Stimulated activated naive B cell treated with anti-CD40 and anti-IgM and Interleukin-4, amounts not matched to agents 10 μg/mL and 1 μg/mL and 100 μg/mL, for 72 hours (primary cell): Measurements from ENCODE around the gene DAPK2.
A peak's percentile ranks its signal among the peaks of the same experiment; 100 is the strongest.

Source experiments
- ATAC-seq, 2 donors: fragments of 150-1000 bp; cut with Tn5 transposase; replicated peaks; 2 replicates each; pipeline ENCODE4 v1.10.0; 2021; ENCODE audit warnings: moderate library complexity in 1 of 2
- DNase-seq: peaks from one replicate; pipeline ENCODE4 v3.0.0; 2021
- H3K27ac Mint-ChIP-seq: one replicate; pipeline ENCODE4 v1.8.0; 2022; ENCODE audit warnings: mild to moderate bottlenecking, mixed read lengths
- H3K27me3 Mint-ChIP-seq, 2 donors: one replicate each; pipeline ENCODE4 v1.8.0; 2022; ENCODE audit warnings: mixed read lengths in 2 of 2
- H3K36me3 Mint-ChIP-seq, 2 donors: one replicate each; pipeline ENCODE4 v1.8.0; 2022; ENCODE audit warnings: mixed read lengths in 2 of 2, mild to moderate bottlenecking in 1 of 2
- H3K4me1 Mint-ChIP-seq, 2 donors: one replicate each; pipeline ENCODE4 v1.8.0; 2022; ENCODE audit warnings: mixed read lengths in 2 of 2, mild to moderate bottlenecking in 1 of 2
- H3K4me3 Mint-ChIP-seq, 2 donors: one replicate each; pipeline ENCODE4 v1.8.0; 2022; ENCODE audit warnings: mild to moderate bottlenecking in 2 of 2, mixed read lengths in 2 of 2, moderate library complexity in 1 of 2
- H3K9me3 Mint-ChIP-seq, 2 donors: one replicate each; pipeline ENCODE4 v1.8.0; 2022; ENCODE audit warnings: mixed read lengths in 2 of 2, mild to moderate bottlenecking in 1 of 2

DAPK2 gene

GRCh38 chr15:64024172-64025050 lies 21.9 kb downstream of the DAPK2 start:
- DNase-seq (no peak), ATAC-seq (no peak)
- no peak overlapping the region for H3K4me3 Mint-ChIP-seq
- no peaks in the 10 kb centered on the region for H3K27me3 Mint-ChIP-seq
- peaks cover 10 to 31% of the 10 kb centered on the region in 2 donors for H3K4me1 Mint-ChIP-seq
- H3K27ac Mint-ChIP-seq: peak overlapping the region; percentile 28
- peaks cover 3 to 8% of the 10 kb centered on the region in 2 donors for H3K9me3 Mint-ChIP-seq
- H3K36me3 Mint-ChIP-seq: peaks cover 0 to 2% of the 10 kb centered on the region in 2 donors

DNA sequence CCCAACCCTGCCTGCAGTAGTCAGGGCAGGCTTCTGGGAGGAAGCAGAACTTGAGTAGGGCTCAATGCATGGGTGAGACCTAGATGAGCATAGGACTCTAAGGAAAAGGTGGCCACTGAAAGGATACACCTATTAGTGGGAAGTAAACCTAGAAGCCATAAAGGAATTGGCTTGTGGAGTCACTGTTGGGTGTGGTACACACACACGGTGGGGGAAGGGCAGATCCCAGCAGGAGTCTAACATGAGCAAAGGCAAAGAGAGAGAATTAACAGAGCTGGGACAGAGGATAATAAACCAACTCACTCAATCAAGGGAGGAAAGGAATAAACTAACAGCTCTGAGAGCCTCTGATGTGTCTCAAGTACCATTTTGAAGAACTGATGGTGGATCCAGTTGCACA lies 23.1 kb downstream of the DAPK2 start:
- no peak overlapping the region for H3K27ac Mint-ChIP-seq

GRCh38 chr15:64022571-64022970 lies 23.7 kb downstream of the DAPK2 start:
- DNase-seq: no peak
- no peaks in the 10 kb centered on the region for H3K27me3 Mint-ChIP-seq
- no peak for ATAC-seq
- H3K4me1 Mint-ChIP-seq: peaks cover 5 to 19% of the 10 kb centered on the region in 2 donors
- H3K4me3 Mint-ChIP-seq: no peak overlapping the region
- H3K27ac Mint-ChIP-seq: no peak overlapping the region
- H3K36me3 Mint-ChIP-seq: peaks cover 0 to 2% of the 10 kb centered on the region in 2 donors
- H3K9me3 Mint-ChIP-seq: peaks cover 3 to 8% of the 10 kb centered on the region in 2 donors

More for the DNA sequence above, 23.1 kb downstream of the DAPK2 start:
- Mint-ChIP-seq H3K4me3 (no peak overlapping the region), H3K27me3 (no peaks in the 10 kb centered on the region), H3K4me1 (peaks cover 7 to 25% of the 10 kb centered on the region in 2 donors), H3K36me3 (peaks cover 0 to 2% of the 10 kb centered on the region in 2 donors), H3K9me3 (peaks cover 3 to 8% of the 10 kb centered on the region in 2 donors)
- DNase-seq: no peak
- no peak for ATAC-seq

- Mint-ChIP-seq H3K27me3 (no peaks in the 10 kb centered on the region), H3K9me3 (peaks cover 3 to 8% of the 10 kb centered on the region in 2 donors), H3K36me3 (peaks cover 0 to 2% of the 10 kb centered on the region in 2 donors), H3K27ac (peak overlapping the region; percentile 26), H3K4me1 (peaks cover 5 to 11% of the 10 kb centered on the region in 2 donors), H3K4me3 (no peak overlapping the region)
- ATAC-seq: peak in 1 of 2 donors; percentile 27
- no peak for DNase-seq
Observed at GRCh38 chr15:64019764-64020163, 26.5 kb downstream of the DAPK2 start.

GRCh38 chr15:64017591-64018163 lies 28.6 kb downstream of the DAPK2 start:
- Mint-ChIP-seq H3K4me1 (peaks cover 4 to 6% of the 10 kb centered on the region in 2 donors), H3K9me3 (peaks cover 3 to 8% of the 10 kb centered on the region in 2 donors), H3K27me3 (no peaks in the 10 kb centered on the region), H3K36me3 (peaks cover 0 to 2% of the 10 kb centered on the region in 2 donors), H3K4me3 (no peak overlapping the region), H3K27ac (no peak overlapping the region)
- DNase-seq (no peak), ATAC-seq (no peak)

DNA sequence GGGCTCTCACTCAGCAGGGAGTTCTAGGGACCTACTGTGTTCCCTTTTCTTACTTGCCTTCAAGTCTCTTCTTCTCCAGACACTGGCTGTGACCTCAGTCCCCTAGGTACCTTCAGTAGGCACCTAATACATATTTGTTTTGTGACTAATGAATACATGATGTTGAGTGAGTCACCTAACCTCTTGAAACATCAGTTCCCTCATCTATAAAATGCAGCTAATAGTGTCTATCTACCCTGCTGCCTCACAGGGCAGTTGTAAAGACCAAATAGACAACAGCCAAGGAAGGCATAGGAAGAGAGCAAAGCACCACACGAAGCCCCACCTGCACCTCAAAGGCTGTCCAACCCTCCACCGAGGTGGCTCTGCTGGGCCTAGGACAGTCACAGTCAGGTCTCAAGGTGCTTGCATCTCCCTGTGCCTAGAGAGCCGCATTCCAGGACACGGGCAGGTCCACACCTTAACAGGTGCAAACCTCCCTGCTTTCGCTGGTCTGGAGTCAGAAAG lies 29.1 kb downstream of the DAPK2 start:
- peaks cover 4 to 6% of the 10 kb centered on the region in 2 donors for H3K4me1 Mint-ChIP-seq
- H3K27ac Mint-ChIP-seq: no peak overlapping the region
- ATAC-seq (no peak), DNase-seq (no peak)
- peaks cover 0 to 2% of the 10 kb centered on the region in 2 donors for H3K36me3 Mint-ChIP-seq
- no peak overlapping the region for H3K4me3 Mint-ChIP-seq
- H3K9me3 Mint-ChIP-seq: peaks cover 3 to 8% of the 10 kb centered on the region in 2 donors
- no peaks in the 10 kb centered on the region for H3K27me3 Mint-ChIP-seq

GRCh38 chr15:64016257-64016656 lies 30.0 kb downstream of the DAPK2 start:
- Mint-ChIP-seq H3K27me3 (no peaks in the 10 kb centered on the region), H3K36me3 (peaks cover 0 to 2% of the 10 kb centered on the region in 2 donors), H3K4me3 (no peak overlapping the region), H3K9me3 (peaks cover 3 to 8% of the 10 kb centered on the region in 2 donors), H3K4me1 (peaks cover 4 to 7% of the 10 kb centered on the region in 2 donors), H3K27ac (no peak overlapping the region)
- ATAC-seq (no peak), DNase-seq (no peak)

DNA sequence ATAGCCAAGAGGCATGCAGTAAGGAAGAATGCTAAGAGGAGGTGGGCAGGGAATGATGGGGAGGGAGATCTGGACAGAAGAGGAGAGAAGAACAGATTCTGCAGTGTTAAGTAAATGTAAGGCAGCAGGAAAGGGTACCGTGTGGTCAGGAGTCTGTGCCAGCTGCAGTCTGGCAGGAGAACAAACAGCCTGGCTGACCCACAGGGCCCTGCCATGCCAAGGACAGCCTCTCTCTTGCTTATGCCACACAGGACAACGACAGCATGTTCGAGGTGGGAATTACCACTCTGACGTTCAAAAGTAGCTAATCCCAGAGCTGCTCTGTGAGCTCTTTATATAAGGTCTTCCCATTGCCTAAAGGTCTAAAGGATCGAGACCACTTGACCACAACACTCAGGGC lies 31.3 kb downstream of the DAPK2 start:
- no peak for ATAC-seq
- Mint-ChIP-seq H3K27ac (no peak overlapping the region), H3K4me1 (peaks cover 14 to 16% of the 10 kb centered on the region in 2 donors), H3K9me3 (no peaks in the 10 kb centered on the region), H3K4me3 (no peak overlapping the region), H3K27me3 (no peaks in the 10 kb centered on the region), H3K36me3 (no peaks in the 10 kb centered on the region)
- no peak for DNase-seq

GRCh38 chr15:64013179-64014062 lies 32.9 kb downstream of the DAPK2 start:
- no peak for DNase-seq
- no peaks in the 10 kb centered on the region for H3K36me3 Mint-ChIP-seq
- no peak overlapping the region for H3K27ac Mint-ChIP-seq
- H3K4me1 Mint-ChIP-seq: peaks cover 22 to 28% of the 10 kb centered on the region in 2 donors
- no peaks in the 10 kb centered on the region for H3K9me3 Mint-ChIP-seq
- no peak for ATAC-seq
- H3K27me3 Mint-ChIP-seq: no peaks in the 10 kb centered on the region
- H3K4me3 Mint-ChIP-seq: no peak overlapping the region

DNA sequence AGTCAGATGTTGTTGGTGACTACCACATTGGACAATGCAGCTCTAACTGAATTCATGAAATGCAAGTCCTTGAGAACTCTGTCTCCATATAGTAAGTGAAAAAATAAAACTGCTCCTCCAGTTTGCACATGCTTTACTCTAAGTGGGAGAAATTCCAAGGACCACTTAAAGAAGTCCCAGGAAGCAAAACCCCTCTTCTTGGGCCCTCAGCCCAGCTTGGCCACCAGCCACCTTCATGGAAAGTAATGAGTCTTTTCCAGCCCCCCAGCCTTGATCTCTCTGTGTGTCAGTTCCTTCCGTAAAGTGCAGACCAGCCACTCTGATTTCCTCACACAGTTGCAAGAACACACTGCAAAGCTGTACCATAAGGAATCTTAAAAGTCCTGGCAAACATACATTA lies 34.5 kb downstream of the DAPK2 start:
- Mint-ChIP-seq H3K4me3 (no peak overlapping the region), H3K9me3 (no peaks in the 10 kb centered on the region), H3K4me1 (peaks cover 23 to 28% of the 10 kb centered on the region in 2 donors), H3K27me3 (no peaks in the 10 kb centered on the region), H3K36me3 (no peaks in the 10 kb centered on the region), H3K27ac (no peak overlapping the region)
- ATAC-seq (no peak), DNase-seq (no peak)

DNA sequence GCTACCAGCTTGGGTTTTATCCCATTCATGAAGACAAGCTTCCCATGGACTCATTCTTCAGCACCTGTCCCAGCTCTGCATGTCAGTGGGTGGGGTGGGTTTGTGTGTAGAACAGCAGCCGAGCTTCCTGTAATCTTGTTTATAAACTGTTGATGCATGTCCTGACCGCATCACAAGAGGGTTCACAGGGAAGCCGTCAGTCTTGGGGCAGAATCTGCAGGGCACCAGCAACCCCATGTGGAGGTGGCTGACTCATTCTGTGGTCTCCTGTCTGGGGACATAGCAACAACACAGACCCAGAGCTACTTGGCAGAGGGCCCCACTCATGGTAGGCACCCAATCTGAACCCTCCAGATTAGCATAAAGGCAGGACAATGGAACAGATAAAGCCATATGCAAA lies 35.6 kb downstream of the DAPK2 start:
- H3K27me3 Mint-ChIP-seq: no peaks in the 10 kb centered on the region
- no peaks in the 10 kb centered on the region for H3K36me3 Mint-ChIP-seq
- peak overlapping the region; percentile 89 for H3K27ac Mint-ChIP-seq
- peak; percentile 100 for ATAC-seq
- DNase-seq: peak; percentile 86
- H3K4me3 Mint-ChIP-seq: peak overlapping the region; percentile 44 to 70
- H3K4me1 Mint-ChIP-seq: peaks cover 28% of the 10 kb centered on the region in 2 donors
- no peaks in the 10 kb centered on the region for H3K9me3 Mint-ChIP-seq

GRCh38 chr15:64009798-64010261 lies 36.5 kb downstream of the DAPK2 start:
- H3K4me3 Mint-ChIP-seq: no peak overlapping the region
- H3K36me3 Mint-ChIP-seq: peaks cover 0 to 2% of the 10 kb centered on the region in 2 donors
- H3K27ac Mint-ChIP-seq: peak overlapping the region; percentile 1
- no peaks in the 10 kb centered on the region for H3K27me3 Mint-ChIP-seq
- no peaks in the 10 kb centered on the region for H3K9me3 Mint-ChIP-seq
- ATAC-seq (peak in 1 of 2 donors; percentile 19), DNase-seq (no peak)
- H3K4me1 Mint-ChIP-seq: peaks cover 28% of the 10 kb centered on the region in 2 donors

DNA sequence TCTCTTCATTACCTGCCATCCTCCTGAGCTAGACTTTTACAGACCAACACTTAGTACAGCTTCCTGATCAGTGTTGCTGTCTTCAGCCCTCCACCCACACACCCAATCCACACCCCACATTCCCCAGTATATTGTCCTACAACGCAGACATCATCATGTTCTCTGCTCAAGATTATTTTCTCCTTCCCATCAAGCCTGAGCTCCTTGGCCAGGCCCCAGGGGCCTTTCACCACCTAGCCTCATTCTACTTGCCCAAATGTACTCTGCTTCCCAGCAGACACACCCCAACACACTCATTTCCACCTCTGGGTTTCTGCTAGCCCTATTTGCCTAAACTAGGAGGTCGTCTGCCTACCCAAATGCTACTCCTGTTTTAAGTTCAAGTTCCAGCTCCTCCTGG lies 37.0 kb downstream of the DAPK2 start:
- H3K27me3 Mint-ChIP-seq: no peaks in the 10 kb centered on the region
- peak overlapping the region; percentile 1 for H3K27ac Mint-ChIP-seq
- DNase-seq (no peak), ATAC-seq (no peak)
- H3K4me1 Mint-ChIP-seq: peaks cover 26 to 29% of the 10 kb centered on the region in 2 donors
- H3K4me3 Mint-ChIP-seq: peak overlapping the region in 1 of 2 donors; percentile 9
- no peaks in the 10 kb centered on the region for H3K9me3 Mint-ChIP-seq
- H3K36me3 Mint-ChIP-seq: peaks cover 0 to 2% of the 10 kb centered on the region in 2 donors

DNA sequence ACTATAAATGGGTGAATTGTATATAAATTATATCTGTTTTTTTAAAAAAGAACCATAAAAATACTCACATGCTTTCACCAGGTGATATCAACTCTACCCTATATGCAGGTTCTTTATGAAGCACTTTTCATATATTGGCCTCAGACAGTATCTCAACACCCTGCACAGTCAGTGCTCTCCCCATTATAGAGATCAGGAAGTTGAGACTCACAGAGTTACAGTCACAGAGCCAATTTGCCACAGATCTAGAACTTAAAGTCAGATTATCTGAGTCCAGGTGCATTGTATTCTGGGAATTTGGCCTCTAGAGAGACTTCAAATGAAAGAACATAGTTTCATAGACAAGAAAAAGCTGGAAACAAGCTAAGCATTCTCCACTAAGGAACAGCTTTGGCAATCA lies 38.1 kb downstream of the DAPK2 start:
- no peaks in the 10 kb centered on the region for H3K9me3 Mint-ChIP-seq
- H3K4me3 Mint-ChIP-seq: no peak overlapping the region
- no peak for DNase-seq
- no peak for ATAC-seq
- peaks cover 30 to 32% of the 10 kb centered on the region in 2 donors for H3K4me1 Mint-ChIP-seq
- H3K36me3 Mint-ChIP-seq: peaks cover 0 to 2% of the 10 kb centered on the region in 2 donors
- no peaks in the 10 kb centered on the region for H3K27me3 Mint-ChIP-seq
- H3K27ac Mint-ChIP-seq: no peak overlapping the region
